GM18507 (cell line): ENCODE data around the gene U2AF2.
A peak's percentile ranks its signal among the peaks of the same experiment; 100 is the strongest.

ENCODE experiments used
- DNase-seq: peaks from one replicate; pipeline ENCODE4 v3.0.0; 2011; ENCODE audit warnings: low read depth; ENCODE audit not compliant: insufficient read length; ENCODE audit errors: extremely low spot score
- FAIRE-seq: peaks from 2 replicates; lab custom pipeline; 2011; peaks lifted over from hg19 to GRCh38; lab: Jason Lieb, UNC

Gene U2AF2

DNA sequence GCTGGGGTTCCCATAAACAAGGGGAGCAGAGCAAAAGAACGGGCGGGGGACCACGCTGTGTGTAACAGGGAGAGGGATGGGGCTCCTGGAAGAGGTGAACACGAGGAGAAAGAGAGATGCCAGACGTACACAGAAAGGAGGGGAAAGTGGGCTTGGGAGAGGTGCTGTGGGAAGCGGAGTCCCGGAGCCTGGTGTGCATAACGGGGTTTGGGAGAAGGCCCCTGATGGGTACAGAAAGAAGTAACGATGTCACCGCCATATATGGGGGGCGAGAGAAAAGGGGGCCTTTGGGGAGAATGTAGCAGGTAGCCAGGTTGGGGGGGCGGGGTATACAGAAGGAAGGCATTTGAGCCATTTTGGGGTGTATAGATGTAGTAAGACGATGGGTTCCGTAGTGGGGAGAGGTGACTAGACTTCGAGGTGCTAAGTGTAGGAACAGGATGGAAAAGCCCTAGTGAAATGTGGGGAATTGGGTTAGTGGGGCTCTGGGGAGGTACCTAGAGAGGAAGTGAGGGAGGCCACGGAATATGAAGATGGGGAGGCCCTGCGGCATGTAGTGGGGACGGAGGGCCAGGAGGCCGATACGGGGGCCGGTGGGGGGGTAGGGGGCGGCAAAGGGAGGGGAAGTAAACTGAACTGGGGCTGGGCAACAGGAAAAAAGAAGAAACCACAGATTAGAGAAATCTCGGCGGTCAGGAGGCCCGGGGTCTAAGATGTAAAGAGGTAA lies 13.2 kb upstream of the U2AF2 start:
- FAIRE-seq (no peak), DNase-seq (no peak)

DNA sequence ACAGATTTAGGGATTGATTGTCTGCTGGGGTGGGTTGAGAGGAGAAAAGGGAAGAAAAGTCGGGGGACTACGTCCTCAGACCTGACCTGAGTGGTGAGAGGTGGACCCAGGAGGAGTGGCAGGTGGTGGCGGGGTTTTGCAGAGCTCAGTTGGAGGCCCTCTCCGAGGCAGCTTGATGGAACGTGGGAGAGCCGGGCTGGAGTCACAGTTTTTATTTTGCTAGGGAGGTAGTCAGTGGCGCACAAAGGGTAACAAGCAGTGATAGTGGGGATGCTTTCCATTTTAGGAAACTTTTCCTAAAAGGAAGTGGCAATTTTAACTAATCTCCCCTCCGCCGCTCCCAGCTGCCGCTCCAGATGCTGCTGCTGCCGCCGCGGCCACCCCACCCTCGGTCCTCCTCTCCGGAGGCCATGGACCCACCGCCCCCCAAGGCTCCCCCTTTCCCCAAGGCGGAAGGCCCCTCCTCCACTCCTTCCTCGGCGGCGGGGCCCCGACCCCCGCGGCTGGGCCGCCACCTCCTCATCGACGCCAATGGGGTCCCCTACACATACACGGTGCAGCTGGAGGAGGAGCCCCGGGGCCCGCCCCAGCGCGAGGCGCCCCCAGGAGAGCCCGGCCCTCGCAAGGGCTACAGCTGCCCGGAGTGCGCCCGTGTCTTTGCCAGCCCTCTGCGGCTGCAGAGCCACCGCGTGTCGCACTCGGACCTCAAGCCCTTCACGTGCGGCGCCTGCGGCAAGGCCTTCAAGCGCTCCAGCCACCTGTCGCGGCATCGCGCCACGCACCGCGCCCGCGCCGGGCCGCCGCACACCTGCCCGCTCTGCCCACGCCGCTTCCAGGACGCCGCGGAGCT lies 12.5 kb upstream of the U2AF2 start:
- no peak for DNase-seq
- FAIRE-seq = peak; percentile 65

DNA sequence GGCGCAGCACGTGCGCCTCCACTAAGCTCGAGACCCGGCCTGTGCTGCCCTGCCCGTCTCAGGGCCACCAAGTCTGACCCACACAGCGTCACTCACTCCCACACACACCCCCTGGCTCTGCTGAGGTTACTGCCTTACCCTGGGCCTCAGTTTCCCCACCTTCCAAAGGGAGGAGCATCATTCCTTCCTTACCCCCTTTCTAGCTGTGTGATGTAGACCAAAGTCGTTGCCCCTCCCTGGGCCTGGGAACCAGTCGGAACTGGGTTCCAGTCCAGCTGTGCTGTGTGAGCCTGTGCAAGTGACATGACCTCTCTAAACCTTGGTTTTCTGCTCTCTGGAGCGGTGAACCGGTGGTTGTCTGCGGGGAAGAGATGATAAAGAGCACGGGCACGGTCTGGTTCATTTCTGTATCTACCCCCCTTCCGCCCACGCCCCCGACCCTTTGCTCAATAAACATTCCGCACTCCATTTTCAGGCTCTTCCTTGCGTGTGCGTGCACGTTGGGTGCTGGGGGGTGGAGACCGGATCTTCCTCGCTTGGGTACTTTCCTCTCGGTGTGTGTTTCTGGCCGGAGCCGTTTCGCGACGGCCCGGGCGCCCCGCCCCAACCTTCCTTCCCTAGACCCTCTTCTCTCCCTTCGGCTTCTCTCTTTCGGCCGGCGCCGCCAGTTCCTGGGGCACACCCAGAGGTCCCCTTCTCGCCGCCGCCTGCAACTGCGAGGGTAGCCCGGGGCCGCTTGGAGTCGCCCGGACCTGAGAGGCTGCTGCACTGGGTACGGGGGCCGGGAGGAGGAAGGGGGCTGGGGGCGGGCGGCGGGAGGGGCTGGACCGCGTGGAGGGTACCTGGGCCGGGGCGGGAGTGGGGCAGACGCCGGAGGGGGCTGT lies 11.6 kb upstream of the U2AF2 start, which contains the start of gene ZNF581:
ZNF581 (plus strand) TSS at position 647 of the 884 bp plus-strand sequence. CDS start 923 bp downstream, outside the sequence.
- FAIRE-seq (peak; percentile 86), DNase-seq (no peak)

DNA sequence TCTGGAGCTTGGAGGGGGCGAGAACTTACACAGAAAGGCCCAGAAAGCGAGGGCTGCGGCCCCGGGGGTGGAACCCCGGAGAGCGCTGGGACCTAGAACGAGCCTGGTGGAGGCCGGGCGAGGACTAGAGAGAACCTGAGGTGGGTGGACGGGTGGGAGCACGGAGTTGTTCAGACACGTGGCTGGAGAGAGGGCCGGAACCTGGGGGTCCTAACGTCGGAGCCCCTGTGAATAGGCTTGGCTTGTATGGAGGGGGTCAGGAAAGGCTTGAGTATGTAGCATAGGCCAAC lies 11.0 kb upstream of the U2AF2 start:
- DNase-seq (no peak), FAIRE-seq (no peak)

DNA sequence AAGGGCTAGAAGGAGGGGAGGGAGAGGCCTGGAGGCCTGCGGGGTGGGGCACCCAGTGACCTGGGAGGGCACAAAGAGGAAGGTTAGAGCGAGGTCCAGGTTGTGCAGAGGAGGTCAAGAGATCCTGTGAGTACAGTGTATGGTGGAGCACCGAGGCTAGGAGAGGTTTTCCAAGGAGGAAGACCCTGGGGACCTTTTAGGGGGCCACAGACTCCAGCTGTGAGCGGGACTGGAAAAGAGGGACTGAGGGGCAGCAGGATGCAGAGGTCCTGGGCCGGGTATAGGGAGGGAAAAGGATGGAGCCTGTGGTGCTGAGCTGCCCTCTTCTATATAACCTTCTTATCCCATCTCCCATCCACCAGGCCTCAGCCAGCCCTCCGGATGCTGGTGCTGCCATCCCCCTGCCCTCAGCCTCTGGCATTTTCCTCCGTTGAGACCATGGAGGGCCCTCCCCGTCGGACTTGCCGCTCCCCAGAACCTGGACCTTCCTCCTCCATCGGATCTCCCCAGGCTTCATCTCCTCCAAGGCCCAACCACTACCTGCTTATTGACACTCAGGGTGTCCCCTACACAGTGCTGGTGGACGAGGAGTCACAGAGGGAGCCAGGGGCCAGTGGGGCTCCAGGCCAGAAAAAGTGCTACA lies 10.5 kb upstream of the U2AF2 start:
- FAIRE-seq (no peak), DNase-seq (no peak)

DNA sequence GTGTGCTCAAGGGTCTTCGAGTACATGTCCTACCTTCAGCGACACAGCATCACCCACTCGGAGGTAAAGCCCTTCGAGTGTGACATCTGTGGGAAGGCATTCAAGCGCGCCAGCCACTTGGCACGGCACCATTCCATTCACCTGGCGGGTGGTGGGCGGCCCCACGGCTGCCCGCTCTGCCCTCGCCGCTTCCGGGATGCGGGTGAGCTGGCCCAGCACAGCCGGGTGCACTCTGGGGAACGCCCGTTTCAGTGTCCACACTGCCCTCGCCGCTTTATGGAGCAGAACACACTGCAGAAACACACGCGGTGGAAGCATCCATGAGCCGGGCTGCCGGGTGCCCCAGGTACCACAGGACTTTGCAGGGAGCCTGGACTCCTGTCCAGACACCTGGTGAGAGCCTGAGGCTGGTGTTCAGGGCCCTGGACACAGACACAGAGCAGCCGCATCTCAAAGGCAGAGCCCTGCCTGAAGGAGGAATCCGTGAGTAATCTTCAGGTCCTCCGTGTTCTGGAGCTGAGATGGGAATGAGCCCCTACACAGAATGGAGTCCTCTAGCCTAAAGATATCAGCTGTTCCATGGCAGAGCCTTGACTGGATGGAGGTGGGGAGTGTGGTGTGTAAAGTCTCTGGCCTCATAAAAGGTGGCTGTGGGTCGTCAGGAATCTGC lies 9.9 kb upstream of the U2AF2 start:
- no peak for DNase-seq

DNA sequence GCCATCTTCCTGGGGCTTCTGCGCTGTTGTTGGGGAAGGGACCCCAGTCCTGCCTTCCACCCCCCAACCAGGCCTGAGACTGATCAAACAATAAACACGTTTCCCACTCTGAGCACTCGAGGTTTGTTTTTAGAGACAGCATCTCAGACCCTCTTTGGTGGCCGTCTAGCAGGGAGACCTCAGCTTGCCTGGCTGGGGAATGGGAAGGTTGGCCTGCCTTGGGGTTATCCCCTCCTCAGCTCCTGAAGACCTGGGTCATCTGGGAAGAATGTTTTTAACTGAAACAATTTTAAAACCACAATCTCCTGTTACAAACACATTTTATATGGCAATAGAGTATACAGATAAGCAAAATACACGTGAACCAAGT lies 9.3 kb upstream of the U2AF2 start:
- DNase-seq (no peak), FAIRE-seq (no peak)

More for the DNA sequence above, 9.9 kb upstream of the U2AF2 start:
- FAIRE-seq = no peak

DNA sequence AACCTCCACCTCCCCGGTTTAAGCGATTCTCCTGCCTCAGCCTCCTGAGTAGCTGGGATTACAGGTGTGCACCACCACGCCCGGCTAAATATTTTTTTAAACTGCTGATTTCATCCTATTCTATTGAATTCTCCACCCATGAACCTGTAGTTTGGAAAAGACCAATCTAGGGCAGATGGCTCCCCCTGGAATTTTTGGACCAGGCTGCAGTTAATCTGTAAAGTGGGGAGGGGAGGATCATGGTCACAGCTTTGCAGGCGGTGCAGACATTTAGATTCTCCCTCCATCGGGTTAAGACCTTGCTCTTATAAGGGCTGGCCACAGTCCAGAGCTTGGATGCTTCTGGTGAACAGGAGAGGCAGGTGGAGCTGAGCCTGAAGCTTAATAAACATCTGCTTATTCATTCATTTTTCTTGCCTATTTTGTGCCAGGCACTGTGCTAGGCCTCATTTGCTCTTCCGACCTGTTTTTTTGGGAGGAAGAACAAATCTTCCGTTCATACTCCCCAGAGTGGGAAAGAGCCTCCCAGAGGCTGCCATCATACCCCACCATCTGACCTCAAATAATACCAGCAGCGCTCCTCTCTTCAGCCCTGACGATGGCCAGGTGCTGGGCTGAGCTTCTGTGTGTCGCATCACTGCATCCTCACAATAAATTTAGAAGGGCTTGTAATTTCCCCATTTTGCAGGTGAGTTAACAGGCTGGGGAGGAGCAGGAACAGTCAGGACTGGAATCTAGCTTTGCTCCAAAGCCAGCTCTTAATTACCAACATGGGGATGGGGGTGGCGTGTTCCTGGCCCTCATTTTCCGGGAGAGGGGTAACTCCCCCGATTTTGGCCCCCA lies 7.7 kb upstream of the U2AF2 start:
- FAIRE-seq = no peak
- no peak for DNase-seq

DNA sequence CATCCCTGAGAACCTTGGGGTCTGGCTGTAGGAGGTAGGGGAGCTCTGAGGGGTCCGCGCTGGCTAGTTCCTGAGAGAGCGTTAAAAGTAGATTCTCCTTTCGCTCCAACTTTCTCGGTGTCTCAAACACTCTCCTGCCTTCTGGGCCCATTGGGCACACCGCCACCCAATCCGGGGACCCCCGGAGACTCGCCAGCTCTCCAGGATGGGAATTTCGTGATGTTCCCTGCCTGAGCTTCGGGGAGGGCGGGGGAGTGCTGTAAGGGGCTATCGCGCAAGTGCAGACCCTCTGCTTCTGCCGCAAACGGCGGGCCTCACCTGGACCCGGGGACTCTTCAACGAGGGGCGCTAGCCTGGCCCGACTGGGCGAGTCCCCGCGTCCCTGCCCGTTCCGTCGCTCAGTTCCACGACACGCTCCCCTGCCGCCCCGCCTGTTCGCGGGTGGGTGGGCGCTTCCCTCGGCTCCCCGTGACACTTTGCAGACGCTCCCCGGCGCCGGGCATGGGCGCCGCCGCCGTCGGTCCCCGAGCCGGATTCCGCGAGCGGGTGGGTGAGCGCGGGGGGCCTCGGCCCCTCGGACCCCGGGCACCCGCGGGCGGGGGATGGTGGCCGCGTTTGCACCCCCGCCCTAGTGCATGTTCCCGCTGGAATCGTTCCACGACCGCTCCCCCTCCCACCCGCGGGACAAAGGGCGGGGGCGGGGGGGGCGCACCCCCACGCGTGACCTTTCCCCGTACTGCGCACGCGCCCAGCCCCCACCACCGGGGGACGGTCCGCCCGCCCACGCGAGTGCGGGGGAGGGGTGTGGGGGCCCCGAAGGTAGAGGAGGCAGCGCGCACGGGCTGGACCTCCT lies 6.9 kb upstream of the U2AF2 start, which contains the start of gene CCDC106:
CCDC106 (plus strand) TSS at position 481 of the 853 bp plus-strand sequence. CDS start 835 bp downstream, outside the sequence.
- no peak for DNase-seq
- FAIRE-seq = peak; percentile 78

DNA sequence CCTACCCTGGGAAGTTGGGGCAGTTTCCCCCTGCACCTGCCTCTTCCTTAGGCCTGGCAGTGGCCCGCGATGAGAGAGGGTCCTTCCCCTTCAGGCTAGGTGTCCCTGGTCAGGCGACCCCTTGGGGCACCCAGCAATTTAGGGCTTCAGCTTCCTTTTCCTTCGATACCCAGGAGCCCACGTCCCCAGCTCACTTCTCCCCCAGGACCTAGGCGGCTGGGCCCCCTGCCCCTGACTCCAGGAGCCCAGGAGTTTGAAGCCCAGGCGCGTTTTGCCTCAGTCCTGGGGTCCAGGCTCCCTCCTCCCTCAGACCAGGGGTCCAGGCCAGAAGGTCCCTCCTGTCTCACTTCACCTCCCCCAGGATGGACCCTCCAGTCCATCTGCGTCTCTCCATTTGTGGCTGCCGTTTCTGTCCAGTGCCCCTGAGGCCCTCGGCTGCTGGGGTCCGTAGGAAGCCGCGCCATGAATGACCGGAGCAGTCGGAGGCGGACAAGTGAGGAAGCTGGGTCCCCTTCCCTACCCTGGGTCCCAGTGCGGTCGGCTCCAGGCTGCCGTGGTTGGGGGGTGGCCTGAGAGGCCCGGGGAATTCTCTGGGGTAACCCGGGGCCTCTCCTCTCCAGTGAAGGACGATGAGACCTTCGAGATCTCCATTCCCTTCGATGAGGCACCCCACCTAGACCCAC lies 6.1 kb upstream of the U2AF2 start:
- DNase-seq = no peak
- no peak for FAIRE-seq

DNA sequence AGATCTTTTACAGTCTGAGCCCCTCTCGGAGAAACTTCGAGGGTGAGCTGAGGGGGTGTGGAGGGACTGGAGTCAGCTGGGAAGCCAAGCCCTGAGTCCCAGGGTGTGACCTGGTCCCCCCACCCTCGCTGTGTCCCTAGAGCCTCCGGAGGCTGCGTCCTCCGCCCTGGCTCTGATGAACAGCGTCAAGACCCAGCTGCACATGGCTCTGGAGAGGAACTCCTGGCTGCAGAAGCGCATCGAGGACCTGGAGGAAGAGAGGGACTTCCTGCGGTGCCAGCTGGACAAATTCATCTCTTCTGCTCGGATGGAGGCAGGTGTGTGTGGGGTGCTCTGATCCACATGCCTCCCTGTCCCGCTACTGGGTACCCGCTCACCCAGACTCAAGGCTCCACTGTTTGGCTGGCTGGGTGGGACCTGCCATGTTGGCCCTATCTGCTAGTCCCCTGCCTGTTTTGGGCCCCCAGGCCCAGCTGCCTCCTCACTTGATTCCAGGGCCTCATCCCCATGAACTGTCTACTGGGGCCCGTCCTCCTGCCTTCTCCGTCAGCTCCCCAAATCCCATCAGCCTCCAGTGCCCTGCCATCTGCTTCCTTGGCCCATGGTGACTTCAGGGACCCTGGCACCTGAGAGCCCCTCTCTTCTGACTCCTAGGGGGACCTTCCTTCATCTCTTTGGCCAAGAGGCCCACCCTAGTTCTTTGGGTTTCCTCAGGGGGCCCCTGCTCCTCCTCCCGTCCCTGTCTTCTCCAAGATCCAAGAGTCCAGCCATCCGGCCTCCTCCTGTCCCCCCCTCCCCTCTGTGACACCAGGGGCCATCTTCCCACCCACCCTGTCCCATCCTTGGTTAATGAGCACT lies 5.3 kb upstream of the U2AF2 start:
- FAIRE-seq (no peak), DNase-seq (no peak)

DNA sequence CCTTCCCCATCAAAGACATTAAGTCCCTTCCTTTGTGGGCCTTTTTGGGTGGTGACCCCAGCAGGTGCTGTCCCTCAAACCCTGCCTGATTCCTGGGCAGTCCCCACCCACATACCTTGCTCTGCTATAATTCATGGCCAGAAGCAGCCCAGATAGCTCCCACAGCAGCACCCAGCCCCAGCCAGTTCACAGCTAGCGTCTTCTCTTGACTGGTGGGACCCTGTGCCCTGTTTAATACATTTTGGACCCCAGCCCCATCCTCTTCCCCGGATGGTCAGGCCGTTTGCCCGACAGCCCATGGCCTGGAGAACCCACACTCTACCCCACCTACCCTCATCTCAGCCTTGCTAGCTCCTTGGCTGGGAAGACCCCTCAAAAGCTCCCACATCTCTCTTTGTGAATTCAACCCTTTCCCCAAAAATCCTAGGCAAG lies 4.7 kb upstream of the U2AF2 start:
- FAIRE-seq (no peak), DNase-seq (no peak)

DNA sequence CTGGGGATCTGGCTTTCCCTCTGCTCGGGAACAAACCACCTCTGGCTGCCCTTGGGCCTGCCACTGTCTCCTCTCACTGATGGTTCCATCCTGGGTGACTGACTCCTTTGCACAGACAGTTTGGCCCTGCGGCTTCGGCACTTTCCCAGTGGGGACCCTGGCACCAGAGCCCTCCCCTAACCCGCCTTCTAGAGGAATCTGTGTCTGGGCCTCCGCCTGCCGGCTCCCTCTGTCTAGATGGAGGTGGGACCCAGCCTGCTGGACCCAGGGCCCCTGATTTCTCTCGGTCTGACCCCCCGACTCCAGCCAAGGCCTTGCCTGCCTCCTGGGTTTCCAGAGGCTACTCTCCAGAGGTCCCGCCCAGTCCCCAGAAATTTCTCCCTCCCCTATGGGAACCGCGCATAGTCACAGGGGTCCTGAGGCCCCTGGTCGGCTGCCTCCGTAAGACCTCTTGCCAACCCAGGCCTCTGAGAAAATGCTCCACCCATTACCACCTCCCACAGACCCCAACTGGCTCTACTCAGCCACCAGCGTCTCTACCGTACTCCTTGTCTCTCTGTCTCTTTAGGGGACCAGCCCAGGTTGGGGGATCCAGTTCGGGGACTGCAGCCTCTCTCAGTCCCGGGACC lies 4.1 kb upstream of the U2AF2 start:
- FAIRE-seq (no peak), DNase-seq (no peak)

DNA sequence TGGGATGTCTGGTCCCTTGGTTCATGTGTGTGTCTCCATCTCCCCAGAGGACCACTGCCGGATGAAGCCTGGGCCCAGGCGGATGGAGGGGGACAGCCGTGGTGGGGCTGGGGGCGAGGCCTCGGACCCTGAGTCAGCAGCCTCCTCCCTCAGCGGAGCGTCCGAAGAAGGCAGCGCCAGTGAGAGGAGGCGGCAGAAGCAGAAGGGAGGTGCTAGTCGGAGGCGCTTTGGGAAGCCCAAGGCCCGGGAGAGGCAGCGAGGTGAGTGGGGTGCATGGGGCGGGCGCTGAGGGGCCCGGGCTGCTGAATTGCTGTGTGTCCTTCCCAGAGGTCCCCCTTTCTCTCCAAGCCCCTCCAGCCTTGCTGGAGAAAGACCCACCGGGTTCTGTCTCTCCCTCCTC lies 3.6 kb upstream of the U2AF2 start:
- no peak for FAIRE-seq

DNA sequence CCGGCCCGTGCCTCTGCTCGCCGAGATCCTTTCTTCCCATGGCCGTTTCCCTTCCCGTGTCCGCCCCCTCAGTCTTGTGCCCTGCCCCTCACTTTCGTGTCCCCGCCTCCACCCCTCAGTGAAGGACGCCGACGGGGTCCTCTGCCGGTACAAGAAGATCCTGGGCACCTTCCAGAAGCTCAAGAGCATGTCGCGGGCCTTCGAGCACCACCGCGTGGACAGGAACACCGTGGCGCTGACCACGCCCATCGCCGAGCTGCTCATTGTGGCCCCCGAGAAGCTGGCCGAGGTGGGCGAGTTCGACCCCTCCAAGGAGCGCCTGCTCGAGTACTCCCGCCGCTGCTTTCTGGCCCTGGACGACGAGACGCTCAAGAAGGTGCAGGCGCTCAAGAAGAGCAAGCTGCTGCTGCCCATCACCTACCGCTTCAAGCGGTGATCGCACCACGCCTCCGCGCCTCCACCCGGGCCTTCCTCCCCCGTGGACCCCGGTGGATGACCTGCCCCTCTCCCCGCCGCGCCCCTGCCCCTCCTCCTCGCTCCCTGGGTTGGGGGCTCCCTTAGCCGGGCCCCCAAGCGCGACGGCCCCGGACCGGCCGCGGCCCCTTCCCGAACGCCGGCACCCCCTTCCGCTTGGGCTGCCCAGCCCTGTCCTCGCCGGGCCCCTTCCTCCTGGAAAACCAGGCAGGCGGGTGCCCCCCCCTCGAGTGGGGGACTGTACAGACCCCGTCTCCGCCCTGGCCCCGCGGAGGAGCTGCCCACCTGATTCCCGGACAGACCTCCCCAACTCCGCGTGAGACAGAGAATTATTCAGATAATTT lies 2.3 kb upstream of the U2AF2 start:
- DNase-seq (no peak), FAIRE-seq (no peak)

More for the DNA sequence above, 3.6 kb upstream of the U2AF2 start:
- DNase-seq = no peak
